H1 (cell line): ENCODE results near the gene A4GALT. TPM values are rescaled to one million over a fixed set of nuclear protein-coding genes. Genes with fewer than 3 reads are reported as not detected.

Experiments used
- RBBP5 ChIP-seq: IDR thresholded peaks from 2 replicates; pipeline ENCODE4 v1.7.1; 2012; ENCODE audit warnings: low read depth, mild to moderate bottlenecking, inconsistent platforms, low read length, moderate library complexity, borderline replicate concordance
- SP1 ChIP-seq: IDR thresholded peaks from 2 replicates; pipeline ENCODE4 v1.6.1; 2011; ENCODE audit warnings: low read depth, low read length
- SRF ChIP-seq: IDR thresholded peaks from 2 replicates; pipeline ENCODE4 v1.6.1; 2011; ENCODE audit warnings: mild to moderate bottlenecking, low read depth, low read length, moderate library complexity
- TBP ChIP-seq: IDR thresholded peaks from 2 replicates; pipeline ENCODE4 v1.6.1; 2011; ENCODE audit warnings: low read depth, low read length, improper control_type of control experiment
- TEAD4 ChIP-seq: IDR thresholded peaks from 2 replicates; pipeline ENCODE4 v1.6.1; 2012; ENCODE audit warnings: low read depth, low read length, inconsistent platforms, mixed read lengths
- polyA plus RNA-seq, 7 experiments: library from polyadenylated mRNA; depleted of rRNA in 3 of 7; stranded (reverse) in 5 of 7; unstranded in 2 of 7; fragments of >200 nt in 5 of 7; fragments of 200-250 nt in 2 of 7; gene quantifications; 1 replicate in 5 of 7; 2 replicates in 1 of 7; 4 replicates in 1 of 7; pipeline versions ENCODE4 v1.2.1 to v1.2.3, GENCODE V29; 2011 to 2013; ENCODE audit warnings: missing spikeins in 2 of 7, mixed read lengths in 2 of 7
- total RNA-seq: library from RNA; stranded (reverse); fragmentation: NEBNext Ultra II Directional; extraction: Animal tissue kit (Norgen Biotek cat#: 25700); gene quantifications from 2 replicates; pipeline ENCODE4 v1.2.1, GENCODE V29; 2021
- TF ChIP-seq, protein P1 (sequence below): IDR thresholded peaks from 2 replicates; pipeline ENCODE4 v1.6.1; 2011; ENCODE audit warnings: low read length, improper control_type of control experiment
- TF ChIP-seq, protein P2 (sequence below): IDR thresholded peaks from 2 replicates; pipeline ENCODE4 v1.6.1; 2012; ENCODE audit warnings: inconsistent platforms

Gene A4GALT
- total and polyA plus RNA-seq, 2 of the 8 experiments (the other 6 are each of a cell fraction or from before 2014, with no cell fraction given), result 7.2 to 13.8 TPM

DNA sequence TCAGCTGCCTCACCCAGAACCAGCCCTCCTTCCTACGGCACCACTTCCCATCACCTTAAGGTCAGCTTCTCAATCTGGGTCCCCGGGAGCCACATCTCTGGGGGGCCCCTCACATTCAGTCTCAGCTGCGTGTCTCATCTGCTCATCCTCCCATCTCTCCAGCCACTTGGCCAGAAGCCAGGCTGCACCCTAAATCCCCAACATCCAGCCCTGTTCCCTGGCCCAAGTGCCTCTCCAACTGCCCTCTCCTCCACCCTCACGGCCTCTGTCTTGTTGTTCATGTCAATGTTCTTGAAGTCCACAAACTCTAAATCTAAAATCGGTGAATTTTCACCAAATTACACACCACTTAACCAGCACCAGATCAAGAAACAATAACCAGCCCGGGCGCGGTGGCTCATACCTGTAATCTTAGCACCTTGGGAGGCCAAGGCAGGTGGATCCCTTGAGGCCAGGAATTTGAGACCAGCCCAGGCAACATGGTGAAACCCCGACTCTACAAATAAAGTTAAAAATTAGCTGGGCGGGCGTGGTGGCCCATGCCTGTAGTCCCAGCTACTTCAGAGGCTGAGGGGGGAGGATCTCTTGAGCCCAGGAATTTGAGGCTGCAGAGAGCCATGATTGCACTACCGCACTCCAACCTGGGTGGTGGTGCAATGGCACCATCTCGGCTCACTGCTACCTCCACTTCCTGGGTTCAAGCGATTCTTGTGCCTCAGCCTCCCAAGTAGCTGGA is 33.7 kb downstream of the A4GALT start (continued):
- TF ChIP-seq, protein P1, sequence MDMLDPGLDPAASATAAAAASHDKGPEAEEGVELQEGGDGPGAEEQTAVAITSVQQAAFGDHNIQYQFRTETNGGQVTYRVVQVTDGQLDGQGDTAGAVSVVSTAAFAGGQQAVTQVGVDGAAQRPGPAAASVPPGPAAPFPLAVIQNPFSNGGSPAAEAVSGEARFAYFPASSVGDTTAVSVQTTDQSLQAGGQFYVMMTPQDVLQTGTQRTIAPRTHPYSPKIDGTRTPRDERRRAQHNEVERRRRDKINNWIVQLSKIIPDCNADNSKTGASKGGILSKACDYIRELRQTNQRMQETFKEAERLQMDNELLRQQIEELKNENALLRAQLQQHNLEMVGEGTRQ, result no peak
- no peak for TF ChIP-seq TBP
- no peak for TF ChIP-seq SRF
- no peak for TF ChIP-seq RBBP5
- no peak for TF ChIP-seq TEAD4
- TF ChIP-seq SP1, result no peak
- TF ChIP-seq, protein P2, sequence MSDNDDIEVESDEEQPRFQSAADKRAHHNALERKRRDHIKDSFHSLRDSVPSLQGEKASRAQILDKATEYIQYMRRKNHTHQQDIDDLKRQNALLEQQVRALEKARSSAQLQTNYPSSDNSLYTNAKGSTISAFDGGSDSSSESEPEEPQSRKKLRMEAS, result no peak
